Sigmoid colon (tissue), 3 donors: ENCODE data around the gene UBASH3B.

Source experiments
- POLR2A ChIP-seq, 2 donors: fragments of 450-650 bp; IDR thresholded peaks; one replicate each; pipeline ENCODE4 v1.6.1; 2016; ENCODE audit warnings: antibody characterized with exemption in 2 of 2, mild to moderate bottlenecking in 2 of 2, moderate library complexity in 2 of 2
- TF ChIP-seq, protein P1 (sequence below), 4 experiments: fragments of 450-650 bp in 3 of 4; fragments of 200-600 bp in 1 of 4; IDR thresholded peaks; one replicate each; pipeline ENCODE4 v1.5.1; 2016 to 2019; ENCODE audit warnings: antibody characterized with exemption in 4 of 4, mild to moderate bottlenecking in 3 of 4, moderate library complexity in 2 of 4

DNA sequence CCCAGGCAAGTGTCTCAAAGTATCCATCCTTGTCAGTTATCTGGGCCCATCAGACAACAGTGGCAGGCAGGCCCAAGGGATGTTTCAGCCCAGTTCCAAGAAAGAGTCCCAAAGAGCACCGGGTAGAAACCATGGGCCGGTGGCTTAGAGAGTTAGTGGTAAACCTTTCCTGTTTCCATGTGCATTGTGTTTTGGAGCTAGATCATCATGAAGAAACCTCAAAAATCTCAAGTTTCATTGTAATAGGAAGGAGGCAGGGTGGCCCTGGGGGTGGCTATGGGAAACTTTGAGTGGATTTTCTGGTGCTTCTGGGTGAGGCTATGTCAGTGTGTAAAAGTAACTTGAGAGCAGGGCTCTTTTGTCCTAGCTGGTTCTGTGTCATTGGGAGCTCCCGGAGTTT lies 68.1 kb downstream of the UBASH3B start:
- TF ChIP-seq, protein P1, sequence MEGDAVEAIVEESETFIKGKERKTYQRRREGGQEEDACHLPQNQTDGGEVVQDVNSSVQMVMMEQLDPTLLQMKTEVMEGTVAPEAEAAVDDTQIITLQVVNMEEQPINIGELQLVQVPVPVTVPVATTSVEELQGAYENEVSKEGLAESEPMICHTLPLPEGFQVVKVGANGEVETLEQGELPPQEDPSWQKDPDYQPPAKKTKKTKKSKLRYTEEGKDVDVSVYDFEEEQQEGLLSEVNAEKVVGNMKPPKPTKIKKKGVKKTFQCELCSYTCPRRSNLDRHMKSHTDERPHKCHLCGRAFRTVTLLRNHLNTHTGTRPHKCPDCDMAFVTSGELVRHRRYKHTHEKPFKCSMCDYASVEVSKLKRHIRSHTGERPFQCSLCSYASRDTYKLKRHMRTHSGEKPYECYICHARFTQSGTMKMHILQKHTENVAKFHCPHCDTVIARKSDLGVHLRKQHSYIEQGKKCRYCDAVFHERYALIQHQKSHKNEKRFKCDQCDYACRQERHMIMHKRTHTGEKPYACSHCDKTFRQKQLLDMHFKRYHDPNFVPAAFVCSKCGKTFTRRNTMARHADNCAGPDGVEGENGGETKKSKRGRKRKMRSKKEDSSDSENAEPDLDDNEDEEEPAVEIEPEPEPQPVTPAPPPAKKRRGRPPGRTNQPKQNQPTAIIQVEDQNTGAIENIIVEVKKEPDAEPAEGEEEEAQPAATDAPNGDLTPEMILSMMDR (IDR thresholded peaks at IDR 0.05), result no peak
- TF ChIP-seq POLR2A (IDR thresholded peaks at IDR 0.05), result no peak
